HepG2 (cell line): Measurements from ENCODE around the gene ITGA2. TPM values are rescaled to one million over a fixed set of nuclear protein-coding genes. Genes with fewer than 3 reads are reported as not detected.

Source experiments
- CAMTA2 ChIP-seq: sonication (generic); formaldehyde crosslinking; IDR thresholded peaks from 2 replicates; pipeline ENCODE4 v1.4.0; 2020; ENCODE audit warnings: mild to moderate bottlenecking, missing genetic modification reagents, borderline replicate concordance
- CBX5 ChIP-seq: sonication (generic); formaldehyde crosslinking; IDR thresholded peaks from 2 replicates; pipeline ENCODE4 v1.4.0; 2020; ENCODE audit warnings: missing genetic modification reagents, borderline replicate concordance
- ETV6 ChIP-seq: sonication (generic); formaldehyde crosslinking; conservative IDR thresholded peaks from 2 replicates; pipeline ENCODE4 v1.4.0; 2020; ENCODE audit warnings: missing genetic modification reagents
- HES4 ChIP-seq: sonication (generic); formaldehyde crosslinking; IDR thresholded peaks from 2 replicates; pipeline ENCODE4 v1.9.0; 2021; ENCODE audit warnings: mild to moderate bottlenecking, missing genetic modification reagents, borderline replicate concordance
- HNF4A ChIP-seq: sonication (generic); formaldehyde crosslinking; IDR thresholded peaks from 2 replicates; pipeline ENCODE4 v1.4.0; 2020; ENCODE audit warnings: missing genetic modification reagents
- HNRNPLL ChIP-seq: fragments of 200-400 bp; formaldehyde crosslinking; IDR thresholded peaks from 2 replicates; pipeline ENCODE4 v1.6.1; 2017; ENCODE audit warnings: mild to moderate bottlenecking, low read depth, low read length; ENCODE audit not compliant: poor library complexity, severe bottlenecking
- IRX3 ChIP-seq: sonication (generic); formaldehyde crosslinking; IDR thresholded peaks from 2 replicates; pipeline ENCODE4 v1.8.1; 2023; ENCODE audit warnings: mild to moderate bottlenecking, low read depth, missing genetic modification reagents, borderline replicate concordance
- KDM3A ChIP-seq: IDR thresholded peaks from 2 replicates; pipeline ENCODE4 v1.6.1; 2018; ENCODE audit warnings: low read depth, missing compliant biosample characterization
- KLF13 ChIP-seq: sonication (generic); formaldehyde crosslinking; IDR thresholded peaks from 2 replicates; pipeline ENCODE4 v1.4.0; 2020; ENCODE audit warnings: mild to moderate bottlenecking, missing genetic modification reagents
- MBD4 ChIP-seq: IDR thresholded peaks from 2 replicates; pipeline ENCODE4 v1.6.1; 2012; ENCODE audit warnings: low read length, inconsistent platforms, borderline replicate concordance
- NR1H2 ChIP-seq: sonication (generic); formaldehyde crosslinking; IDR thresholded peaks from 2 replicates; pipeline ENCODE4 v1.8.1; 2022; ENCODE audit warnings: low read depth, missing genetic modification reagents, borderline replicate concordance
- RNF2 ChIP-seq: fragments of 450-650 bp; conservative IDR thresholded peaks from 2 replicates; pipeline ENCODE4 v1.6.1; 2016; ENCODE audit warnings: low read depth
- SMAD9 ChIP-seq: sonication (generic); formaldehyde crosslinking; IDR thresholded peaks from 2 replicates; pipeline ENCODE4 v1.5.1; 2020; ENCODE audit warnings: mild to moderate bottlenecking, missing genetic modification reagents
- TBL1XR1 ChIP-seq: fragments of 150-350 bp; IDR thresholded peaks from 2 replicates; pipeline ENCODE4 v1.6.1; 2014; ENCODE audit warnings: borderline replicate concordance, low read length; ENCODE audit not compliant: partially characterized antibody
- TEAD2 ChIP-seq: sonication (generic); formaldehyde crosslinking; IDR thresholded peaks from 2 replicates; pipeline ENCODE4 v1.9.0; 2021; ENCODE audit warnings: missing genetic modification reagents
- TGIF2 ChIP-seq: IDR thresholded peaks from 2 replicates; pipeline ENCODE4 v1.6.1; 2016; ENCODE audit warnings: control low read depth, missing compliant biosample characterization
- ZNF484 ChIP-seq: sonication (generic); formaldehyde crosslinking; IDR thresholded peaks from 2 replicates; pipeline ENCODE4 v1.5.1; 2020; ENCODE audit warnings: mild to moderate bottlenecking, low read depth, missing genetic modification reagents, borderline replicate concordance
- ZNF564 ChIP-seq: sonication (generic); formaldehyde crosslinking; IDR thresholded peaks from 2 replicates; pipeline ENCODE4 v1.8.1; 2023; ENCODE audit warnings: mild to moderate bottlenecking, missing genetic modification reagents
- ZNF652 ChIP-seq: IDR thresholded peaks from 2 replicates; pipeline ENCODE4 v1.6.1; 2016; ENCODE audit warnings: low read depth, borderline replicate concordance
- ZNF674 ChIP-seq: sonication (generic); formaldehyde crosslinking; IDR thresholded peaks from 2 replicates; pipeline ENCODE4 v1.5.0; 2020; ENCODE audit warnings: low read depth, mild to moderate bottlenecking, missing genetic modification reagents
- ZSCAN20 ChIP-seq: sonication (generic); formaldehyde crosslinking; IDR thresholded peaks from 2 replicates; pipeline ENCODE4 v1.4.0; 2020; ENCODE audit warnings: missing genetic modification reagents, mild to moderate bottlenecking, borderline replicate concordance
- polyA plus RNA-seq, 8 experiments: library from polyadenylated mRNA; depleted of rRNA in 3 of 8; stranded (reverse) in 7 of 8; unstranded in 1 of 8; fragments of >200 nt; fragmentation: Illumina TruSeq in 4 of 8; extraction: Trizol in 4 of 8; gene quantifications; 2 replicates each; pipeline versions ENCODE4 v1.2.1 to v1.2.3, GENCODE V29; 2011 to 2016; ENCODE audit warnings: low read depth in 4 of 8, missing spikeins in 1 of 8, mixed read lengths in 1 of 8; ENCODE audit not compliant: insufficient read depth in 1 of 8
- total RNA-seq, 5 experiments: library from RNA; depleted of rRNA; stranded (reverse); fragments of >200 nt; fragmentation: Illumina TruSeq; extraction: Trizol; gene quantifications; 2 replicates each; pipeline ENCODE4 v1.2.3, GENCODE V29; 2016; ENCODE audit warnings: low read depth in 1 of 5
- TF ChIP-seq, protein P1 (sequence below): sonication (generic); formaldehyde crosslinking; IDR thresholded peaks from 2 replicates; pipeline ENCODE4 v1.5.0; 2020; ENCODE audit warnings: missing genetic modification reagents, mild to moderate bottlenecking, borderline replicate concordance
- TF ChIP-seq, protein P2 (sequence below): fragments of 450-650 bp; IDR thresholded peaks from 2 replicates; pipeline ENCODE4 v1.6.1; 2016
- TF ChIP-seq, protein P3 (sequence below): sonication (generic); formaldehyde crosslinking; IDR thresholded peaks from 2 replicates; pipeline ENCODE4 v1.9.0; 2022; ENCODE audit warnings: missing genetic modification reagents, mild to moderate bottlenecking, borderline replicate concordance
- TF ChIP-seq, protein P4 (sequence below): sonication (generic); formaldehyde crosslinking; conservative IDR thresholded peaks from 2 replicates; pipeline ENCODE4 v1.4.0; 2020; ENCODE audit warnings: missing genetic modification reagents

Gene ITGA2
- total and polyA plus RNA-seq, 2 of the 13 experiments (the other 11 are each of a cell fraction or from before 2014, with no cell fraction given) = 15.8 to 58.3 TPM

DNA sequence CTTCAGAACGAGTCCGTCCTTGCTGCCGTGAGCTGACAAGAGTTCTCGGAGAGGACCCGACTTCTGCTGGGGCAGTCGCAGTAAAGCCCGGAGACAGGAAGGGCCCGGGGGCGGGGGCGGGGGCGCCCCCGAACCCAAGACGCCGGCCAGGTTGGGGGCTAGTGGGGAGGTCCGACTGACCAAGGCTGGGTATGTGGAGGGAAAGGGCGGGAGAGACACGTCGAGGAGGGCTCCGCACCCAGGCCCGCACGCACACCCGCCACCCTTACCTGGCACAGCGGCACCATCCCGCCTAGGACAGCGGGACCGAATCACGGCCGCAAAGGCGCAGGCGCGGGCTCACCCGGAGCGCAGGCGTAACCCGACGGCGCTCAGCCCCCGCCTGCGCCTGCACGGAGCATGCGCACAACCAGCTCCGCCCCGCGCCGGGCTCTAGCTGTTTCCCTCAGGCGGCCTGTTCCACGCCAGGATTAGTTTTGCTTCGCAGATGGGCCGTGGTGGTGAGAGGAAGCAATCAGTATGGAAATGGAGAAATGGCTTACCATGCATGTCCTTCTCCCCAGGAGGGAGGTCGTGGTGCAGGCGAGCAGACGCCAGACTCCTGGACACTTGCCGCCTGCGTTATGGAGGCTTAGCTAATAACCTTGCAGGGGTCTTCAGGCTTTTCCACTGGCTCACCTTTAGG is 120.4 kb downstream of the ITGA2 start, which contains the start of gene MOCS2 (continued):
- TF ChIP-seq HNRNPLL (peak; percentile 74), CAMTA2 (CRISPR knock-in tag) (no peak), KLF13 (CRISPR knock-in tag) (no peak), TEAD2 (CRISPR knock-in tag) (no peak), SMAD9 (CRISPR knock-in tag) (no peak), CBX5 (CRISPR knock-in tag) (no peak), ETV6 (CRISPR knock-in tag) (no peak; the same call in 1 of the 2 replicates), ZNF484 (no peak), RNF2 (no peak), ZNF564 (CRISPR knock-in tag) (no peak), ZNF652 (CRISPR knock-in tag) (no peak), TGIF2 (CRISPR knock-in tag) (peak; percentile 53; the same call in 1 of the 2 replicates), KDM3A (CRISPR knock-in tag) (peak; percentile 59; the same call in 1 of the 2 replicates), MBD4 (no peak), ZSCAN20 (CRISPR knock-in tag) (no peak), TBL1XR1 (no peak), HNF4A (CRISPR knock-in tag) (no peak), IRX3 (CRISPR knock-in tag) (no peak), HES4 (peak; percentile 71; the same call in 1 of the 2 replicates), NR1H2 (no peak), ZNF674 (CRISPR knock-in tag) (no peak)
- TF ChIP-seq, protein P1, sequence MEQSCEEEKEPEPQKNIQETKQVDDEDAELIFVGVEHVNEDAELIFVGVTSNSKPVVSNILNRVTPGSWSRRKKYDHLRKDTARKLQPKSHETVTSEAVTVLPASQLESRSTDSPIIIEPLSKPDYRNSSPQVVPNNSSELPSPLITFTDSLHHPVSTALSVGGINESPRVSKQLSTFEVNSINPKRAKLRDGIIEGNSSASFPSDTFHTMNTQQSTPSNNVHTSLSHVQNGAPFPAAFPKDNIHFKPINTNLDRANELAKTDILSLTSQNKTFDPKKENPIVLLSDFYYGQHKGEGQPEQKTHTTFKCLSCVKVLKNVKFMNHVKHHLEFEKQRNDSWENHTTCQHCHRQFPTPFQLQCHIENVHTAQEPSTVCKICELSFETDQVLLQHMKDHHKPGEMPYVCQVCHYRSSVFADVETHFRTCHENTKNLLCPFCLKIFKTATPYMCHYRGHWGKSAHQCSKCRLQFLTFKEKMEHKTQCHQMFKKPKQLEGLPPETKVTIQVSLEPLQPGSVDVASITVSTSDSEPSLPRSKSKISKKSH (CRISPR knock-in tag) = peak; percentile 62; the same call in 1 of the 2 replicates
- TF ChIP-seq, protein P2, sequence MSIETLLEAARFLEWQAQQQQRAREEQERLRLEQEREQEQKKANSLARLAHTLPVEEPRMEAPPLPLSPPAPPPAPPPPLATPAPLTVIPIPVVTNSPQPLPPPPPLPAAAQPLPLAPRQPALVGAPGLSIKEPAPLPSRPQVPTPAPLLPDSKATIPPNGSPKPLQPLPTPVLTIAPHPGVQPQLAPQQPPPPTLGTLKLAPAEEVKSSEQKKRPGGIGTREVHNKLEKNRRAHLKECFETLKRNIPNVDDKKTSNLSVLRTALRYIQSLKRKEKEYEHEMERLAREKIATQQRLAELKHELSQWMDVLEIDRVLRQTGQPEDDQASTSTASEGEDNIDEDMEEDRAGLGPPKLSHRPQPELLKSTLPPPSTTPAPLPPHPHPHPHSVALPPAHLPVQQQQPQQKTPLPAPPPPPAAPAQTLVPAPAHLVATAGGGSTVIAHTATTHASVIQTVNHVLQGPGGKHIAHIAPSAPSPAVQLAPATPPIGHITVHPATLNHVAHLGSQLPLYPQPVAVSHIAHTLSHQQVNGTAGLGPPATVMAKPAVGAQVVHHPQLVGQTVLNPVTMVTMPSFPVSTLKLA = no peak
- TF ChIP-seq, protein P3, sequence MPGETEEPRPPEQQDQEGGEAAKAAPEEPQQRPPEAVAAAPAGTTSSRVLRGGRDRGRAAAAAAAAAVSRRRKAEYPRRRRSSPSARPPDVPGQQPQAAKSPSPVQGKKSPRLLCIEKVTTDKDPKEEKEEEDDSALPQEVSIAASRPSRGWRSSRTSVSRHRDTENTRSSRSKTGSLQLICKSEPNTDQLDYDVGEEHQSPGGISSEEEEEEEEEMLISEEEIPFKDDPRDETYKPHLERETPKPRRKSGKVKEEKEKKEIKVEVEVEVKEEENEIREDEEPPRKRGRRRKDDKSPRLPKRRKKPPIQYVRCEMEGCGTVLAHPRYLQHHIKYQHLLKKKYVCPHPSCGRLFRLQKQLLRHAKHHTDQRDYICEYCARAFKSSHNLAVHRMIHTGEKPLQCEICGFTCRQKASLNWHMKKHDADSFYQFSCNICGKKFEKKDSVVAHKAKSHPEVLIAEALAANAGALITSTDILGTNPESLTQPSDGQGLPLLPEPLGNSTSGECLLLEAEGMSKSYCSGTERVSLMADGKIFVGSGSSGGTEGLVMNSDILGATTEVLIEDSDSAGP = peak; percentile 61; the same call in 1 of the 2 replicates
- TF ChIP-seq, protein P4, sequence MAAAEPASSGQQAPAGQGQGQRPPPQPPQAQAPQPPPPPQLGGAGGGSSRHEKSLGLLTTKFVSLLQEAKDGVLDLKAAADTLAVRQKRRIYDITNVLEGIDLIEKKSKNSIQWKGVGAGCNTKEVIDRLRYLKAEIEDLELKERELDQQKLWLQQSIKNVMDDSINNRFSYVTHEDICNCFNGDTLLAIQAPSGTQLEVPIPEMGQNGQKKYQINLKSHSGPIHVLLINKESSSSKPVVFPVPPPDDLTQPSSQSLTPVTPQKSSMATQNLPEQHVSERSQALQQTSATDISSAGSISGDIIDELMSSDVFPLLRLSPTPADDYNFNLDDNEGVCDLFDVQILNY (CRISPR knock-in tag) = no peak
